GM23338 (cell line): ENCODE measurements around the gene NDST3. TPM values are rescaled to one million over a fixed set of nuclear protein-coding genes. Genes with fewer than 3 reads are reported as not detected.
A peak's percentile ranks its signal among the peaks of the same experiment; 100 is the strongest.

ENCODE experiments used
- ATAC-seq: fragments of 200-7000 bp; cut with Tn5 transposase; 3 replicates; pipeline ENCODE4 v1.9.1; 2020
- DNase-seq: peaks from one replicate; pipeline ENCODE4 v3.0.0-alpha.2; 2015; ENCODE audit warnings: low spot score
- H2AFZ ChIP-seq: fragments of 200-600 bp; sonication (generic); 2 replicates; pipeline ENCODE4 v1.8.0; 2016; ENCODE audit warnings: antibody characterized with exemption, mild to moderate bottlenecking, moderate library complexity
- H3F3A ChIP-seq: fragments of 200-600 bp; sonication (generic); replicated peaks from 2 replicates; pipeline ENCODE4 v1.8.0; 2017; ENCODE audit warnings: antibody characterized with exemption, mixed run types, low read depth
- H3K27ac ChIP-seq: fragments of 200-600 bp; sonication (generic); 2 replicates; pipeline ENCODE4 v1.6.1; 2016; ENCODE audit warnings: low read depth
- H3K27me3 ChIP-seq: fragments of 200-600 bp; sonication (generic); 2 replicates; pipeline ENCODE4 v1.8.0; 2016; ENCODE audit warnings: mild to moderate bottlenecking, mixed run types, moderate library complexity; ENCODE audit not compliant: insufficient read depth
- H3K36me3 ChIP-seq: fragments of 200-600 bp; sonication (generic); 2 replicates; pipeline ENCODE4 v1.8.0; 2016; ENCODE audit warnings: mild to moderate bottlenecking; ENCODE audit not compliant: insufficient read depth
- H3K4me1 ChIP-seq: fragments of 200-600 bp; sonication (generic); 2 replicates; pipeline ENCODE4 v1.8.0; 2016; ENCODE audit warnings: mild to moderate bottlenecking, moderate library complexity; ENCODE audit not compliant: insufficient read depth
- H3K4me2 ChIP-seq: fragments of 200-600 bp; sonication (generic); 2 replicates; pipeline ENCODE4 v1.7.1; 2017; ENCODE audit warnings: mixed run types
- H3K4me3 ChIP-seq: fragments of 200-600 bp; sonication (generic); 2 replicates; pipeline ENCODE4 v1.6.1; 2016; ENCODE audit warnings: mixed run types
- H3K79me2 ChIP-seq: fragments of 200-600 bp; sonication (generic); replicated peaks from 2 replicates; pipeline ENCODE4 v1.8.0; 2017; ENCODE audit warnings: mild to moderate bottlenecking; ENCODE audit not compliant: insufficient read depth
- H3K9me2 ChIP-seq: fragments of 200-600 bp; sonication (generic); 2 replicates; pipeline ENCODE4 v1.8.0; 2017; ENCODE audit not compliant: insufficient read depth
- H4K20me1 ChIP-seq: fragments of 200-600 bp; sonication (generic); replicated peaks from 2 replicates; pipeline ENCODE4 v1.8.0; 2017; ENCODE audit warnings: mild to moderate bottlenecking; ENCODE audit not compliant: insufficient read depth
- H3K27ac Mint-ChIP-seq: 2 replicates; pipeline ENCODE4 v1.8.0; 2020; ENCODE audit warnings: inconsistent platforms, mild to moderate bottlenecking, moderate library complexity, mixed read lengths
- H3K27me3 Mint-ChIP-seq: 3 replicates; pipeline ENCODE4 v1.8.0; 2022; ENCODE audit warnings: low read depth, mild to moderate bottlenecking, moderate library complexity, mixed read lengths, inconsistent platforms; ENCODE audit not compliant: insufficient read depth, poor library complexity
- H3K36me3 Mint-ChIP-seq: 3 replicates; pipeline ENCODE4 v1.8.0; 2021; ENCODE audit warnings: low read depth, mild to moderate bottlenecking, inconsistent platforms, moderate library complexity, mixed read lengths
- H3K4me1 Mint-ChIP-seq: 3 replicates; pipeline ENCODE4 v1.8.0; 2020; ENCODE audit warnings: mild to moderate bottlenecking, inconsistent platforms, mixed read lengths
- H3K4me3 Mint-ChIP-seq: 3 replicates; pipeline ENCODE4 v1.8.0; 2021; ENCODE audit warnings: moderate library complexity, mild to moderate bottlenecking, inconsistent platforms, mixed read lengths
- H3K9me3 Mint-ChIP-seq: 3 replicates; pipeline ENCODE4 v1.8.0; 2020; ENCODE audit warnings: moderate library complexity, mild to moderate bottlenecking, inconsistent platforms, mixed read lengths
- CREB1 ChIP-seq: fragments of 250-450 bp; sonication (Bioruptor Pico); IDR thresholded peaks from 2 replicates; pipeline ENCODE4 v1.5.0; 2020; ENCODE audit warnings: low read depth, mild to moderate bottlenecking, moderate library complexity
- CTCF ChIP-seq, 2 experiments: fragments of 200-600 bp in 1 of 2; sonication (generic) in 1 of 2; conservative IDR thresholded peaks; 2 replicates each; pipeline versions ENCODE4 v1.5.1 to v1.6.1; 2016 to 2017; ENCODE audit warnings: antibody characterized with exemption in 2 of 2, low read depth in 2 of 2, mild to moderate bottlenecking in 2 of 2, moderate library complexity in 1 of 2
- EZH2phosphoT487 ChIP-seq: fragments of 200-600 bp; sonication (generic); IDR thresholded peaks from one replicate; pipeline ENCODE4 v1.8.1; 2018; ENCODE audit warnings: antibody characterized with exemption; ENCODE audit not compliant: unreplicated experiment
- JUNB ChIP-seq: IDR thresholded peaks from one replicate; pipeline ENCODE4 v1.6.1; 2016; ENCODE audit warnings: antibody characterized with exemption; ENCODE audit not compliant: unreplicated experiment
- NANOG ChIP-seq: IDR thresholded peaks from 2 replicates; pipeline ENCODE4 v1.6.1; 2016; ENCODE audit warnings: antibody characterized with exemption, borderline replicate concordance
- POLR2AphosphoS5 ChIP-seq: IDR thresholded peaks from 2 replicates; pipeline ENCODE4 v1.6.1; 2016; ENCODE audit warnings: antibody characterized with exemption, low read depth
- REST ChIP-seq: IDR thresholded peaks from one replicate; pipeline ENCODE4 v1.6.1; 2018; ENCODE audit warnings: antibody characterized with exemption; ENCODE audit not compliant: unreplicated experiment
- STAT1 ChIP-seq: IDR thresholded peaks from one replicate; pipeline ENCODE4 v1.6.1; 2016; ENCODE audit warnings: antibody characterized with exemption; ENCODE audit not compliant: unreplicated experiment
- ZNF331 ChIP-seq: fragments of 250-450 bp; sonication (Bioruptor Pico); IDR thresholded peaks from 2 replicates; pipeline ENCODE4 v1.5.0; 2020; ENCODE audit warnings: low read depth, mild to moderate bottlenecking, moderate library complexity
- ZNF462 ChIP-seq: fragments of 250-450 bp; sonication (Bioruptor Pico); IDR thresholded peaks from 2 replicates; pipeline ENCODE4 v1.5.0; 2020; ENCODE audit warnings: mild to moderate bottlenecking, moderate library complexity
- polyA plus RNA-seq: library from polyadenylated mRNA; unstranded; fragments of >200 nt; fragmentation: Nextera tagmentation; extraction: Ambion mirVana; gene quantifications from 2 replicates; pipeline ENCODE4 v1.2.1, GENCODE V29; 2016
- total RNA-seq: library from RNA; depleted of rRNA; stranded (reverse); fragments of >200 nt; shearing (Covaris generic); gene quantifications from 2 replicates; pipeline ENCODE4 v1.2.3, GENCODE V29; 2014

The NDST3 gene
- total and polyA plus RNA-seq, 2 experiments from 2014 or later, result 0.19 to 0.56 TPM

GRCh38 chr4:118190903-118191302 is 156.6 kb downstream of the NDST3 start:
- H3K4me3 ChIP-seq, result no peak overlapping the region
- H3F3A ChIP-seq, result no peaks in the 10 kb centered on the region
- 0 out of 2 replicates have a peak, but pooled peaks cover 5% of the 10 kb centered on the region for H3K9me2 ChIP-seq
- peak; percentile 52 for ATAC-seq
- H4K20me1 ChIP-seq, result no peaks in the 10 kb centered on the region
- Mint-ChIP-seq H3K4me1 (peaks cover 20% of the 10 kb centered on the region), H3K36me3 (peaks cover 25% of the 10 kb centered on the region), H3K27me3 (no peaks in the 10 kb centered on the region), H3K9me3 (peaks cover 8% of the 10 kb centered on the region; the same call in 2 of the 3 replicates), H3K4me3 (no peak overlapping the region; the same call in 2 of the 3 replicates), H3K27ac (peak overlapping the region; percentile 84)
- H2AFZ ChIP-seq, result no peak overlapping the region
- peak overlapping the region; percentile 34 for H3K4me2 ChIP-seq
- DNase-seq, result peak; percentile 43
- TF ChIP-seq JUNB, result no peak
- TF ChIP-seq ZNF462 (CRISPR knock-in tag), result no peak
- no peak for TF ChIP-seq CREB1
- no peak for TF ChIP-seq ZNF331 (CRISPR knock-in tag)
- no peak for TF ChIP-seq STAT1
- no peak for TF ChIP-seq POLR2AphosphoS5
- no peak for TF ChIP-seq EZH2phosphoT487
- no peak for TF ChIP-seq REST
- TF ChIP-seq NANOG, result no peak
- no peak for TF ChIP-seq CTCF (conservative IDR thresholded peaks at IDR 0.05; ENCODE audit: low read depth in 2 of 2)
- no peaks in the 10 kb centered on the region for H3K79me2 ChIP-seq
- peak overlapping the region; percentile 47 for H3K27ac ChIP-seq
- no peaks in the 10 kb centered on the region for H3K36me3 ChIP-seq
- H3K27me3 ChIP-seq, result no peaks in the 10 kb centered on the region
- peaks cover 21% of the 10 kb centered on the region for H3K4me1 ChIP-seq
